Adipocyte (in vitro differentiated cells): ENCODE results near the gene GRIN1.

ENCODE experiments used
- DNase-seq: peaks from one replicate; pipeline ENCODE4 v3.0.0-alpha.2; 2015; ENCODE audit warnings: low read depth
- H3K27me3 ChIP-seq: replicated peaks from 2 replicates; pipeline ENCODE4 v1.7.0; 2013; ENCODE audit warnings: mild to moderate bottlenecking, low read length, moderate library complexity; ENCODE audit not compliant: control insufficient read depth, insufficient read depth
- H3K36me3 ChIP-seq: 2 replicates; pipeline ENCODE4 v1.7.0; 2013; ENCODE audit warnings: low read length, mild to moderate bottlenecking, moderate library complexity; ENCODE audit not compliant: control insufficient read depth, insufficient read depth, severe bottlenecking
- H3K4me1 ChIP-seq: 2 replicates; pipeline ENCODE4 v1.7.0; 2013; ENCODE audit warnings: mild to moderate bottlenecking, low read length, moderate library complexity; ENCODE audit not compliant: control insufficient read depth, insufficient read depth
- H3K4me3 ChIP-seq: 2 replicates; pipeline ENCODE4 v1.7.0; 2013; ENCODE audit warnings: mild to moderate bottlenecking, low read length, moderate library complexity
- H3K9ac ChIP-seq: 2 replicates; pipeline ENCODE4 v1.7.0; 2013; ENCODE audit warnings: mild to moderate bottlenecking, low read length, moderate library complexity
- H3K9me3 ChIP-seq: 2 replicates; pipeline ENCODE4 v1.7.0; 2013; ENCODE audit warnings: mild to moderate bottlenecking, low read length, moderate library complexity; ENCODE audit not compliant: control insufficient read depth

GRIN1 gene

GRCh38 chr9:137107312-137107921, 31.5 kb upstream of the GRIN1 start:
- DNase-seq = no peak
- Histone ChIP-seq H3K27me3 (no peaks in the 10 kb centered on the region), H3K4me1 (no peaks in the 10 kb centered on the region), H3K9ac (no peak overlapping the region), H3K36me3 (peaks cover 71% of the 10 kb centered on the region), H3K4me3 (no peak overlapping the region), H3K9me3 (no peaks in the 10 kb centered on the region)

- peaks cover 65% of the 10 kb centered on the region for H3K36me3 ChIP-seq
- DNase-seq = no peak
Measured at GRCh38 chr9:137107982-137108381, 31.0 kb upstream of the GRIN1 start.

DNA sequence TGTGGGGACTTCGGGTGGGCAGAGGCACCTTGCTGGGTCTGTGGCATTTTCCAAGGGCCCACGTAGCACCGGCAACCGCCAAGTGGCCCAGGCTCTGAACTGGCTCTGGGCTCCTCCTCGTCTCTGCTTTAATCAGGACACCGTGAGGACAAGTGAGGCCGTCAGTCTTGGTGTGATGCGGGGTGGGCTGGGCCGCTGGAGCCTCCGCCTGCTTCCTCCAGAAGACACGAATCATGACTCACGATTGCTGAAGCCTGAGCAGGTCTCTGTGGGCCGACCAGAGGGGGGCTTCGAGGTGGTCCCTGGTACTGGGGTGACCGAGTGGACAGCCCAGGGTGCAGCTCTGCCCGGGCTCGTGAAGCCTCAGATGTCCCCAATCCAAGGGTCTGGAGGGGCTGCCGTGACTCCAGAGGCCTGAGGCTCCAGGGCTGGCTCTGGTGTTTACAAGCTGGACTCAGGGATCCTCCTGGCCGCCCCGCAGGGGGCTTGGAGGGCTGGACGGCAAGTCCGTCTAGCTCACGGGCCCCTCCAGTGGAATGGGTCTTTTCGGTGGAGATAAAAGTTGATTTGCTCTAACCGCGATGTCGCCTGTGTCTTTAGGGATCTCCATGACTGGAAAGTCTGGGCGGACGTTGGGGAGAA, 30.2 kb upstream of the GRIN1 start:
- Histone ChIP-seq H3K4me3 (no peak overlapping the region), H3K9ac (no peak overlapping the region), H3K27me3 (no peaks in the 10 kb centered on the region), H3K4me1 (no peaks in the 10 kb centered on the region), H3K36me3 (peaks cover 58% of the 10 kb centered on the region), H3K9me3 (no peaks in the 10 kb centered on the region)
- DNase-seq = no peak

More at GRCh38 chr9:137107982-137108381, 31.0 kb upstream of the GRIN1 start:
- Histone ChIP-seq H3K9ac (no peak overlapping the region), H3K4me3 (no peak overlapping the region), H3K27me3 (no peaks in the 10 kb centered on the region), H3K9me3 (no peaks in the 10 kb centered on the region), H3K4me1 (no peaks in the 10 kb centered on the region)

GRCh38 chr9:137109250-137110146, 29.5 kb upstream of the GRIN1 start:
- DNase-seq = no peak
- Histone ChIP-seq H3K9ac (no peak overlapping the region), H3K9me3 (no peaks in the 10 kb centered on the region), H3K36me3 (peaks cover 50% of the 10 kb centered on the region), H3K4me3 (no peak overlapping the region), H3K27me3 (no peaks in the 10 kb centered on the region), H3K4me1 (no peaks in the 10 kb centered on the region)

GRCh38 chr9:137110147-137110910, 28.6 kb upstream of the GRIN1 start:
- no peaks in the 10 kb centered on the region for H3K27me3 ChIP-seq
- H3K4me1 ChIP-seq = no peaks in the 10 kb centered on the region

DNA sequence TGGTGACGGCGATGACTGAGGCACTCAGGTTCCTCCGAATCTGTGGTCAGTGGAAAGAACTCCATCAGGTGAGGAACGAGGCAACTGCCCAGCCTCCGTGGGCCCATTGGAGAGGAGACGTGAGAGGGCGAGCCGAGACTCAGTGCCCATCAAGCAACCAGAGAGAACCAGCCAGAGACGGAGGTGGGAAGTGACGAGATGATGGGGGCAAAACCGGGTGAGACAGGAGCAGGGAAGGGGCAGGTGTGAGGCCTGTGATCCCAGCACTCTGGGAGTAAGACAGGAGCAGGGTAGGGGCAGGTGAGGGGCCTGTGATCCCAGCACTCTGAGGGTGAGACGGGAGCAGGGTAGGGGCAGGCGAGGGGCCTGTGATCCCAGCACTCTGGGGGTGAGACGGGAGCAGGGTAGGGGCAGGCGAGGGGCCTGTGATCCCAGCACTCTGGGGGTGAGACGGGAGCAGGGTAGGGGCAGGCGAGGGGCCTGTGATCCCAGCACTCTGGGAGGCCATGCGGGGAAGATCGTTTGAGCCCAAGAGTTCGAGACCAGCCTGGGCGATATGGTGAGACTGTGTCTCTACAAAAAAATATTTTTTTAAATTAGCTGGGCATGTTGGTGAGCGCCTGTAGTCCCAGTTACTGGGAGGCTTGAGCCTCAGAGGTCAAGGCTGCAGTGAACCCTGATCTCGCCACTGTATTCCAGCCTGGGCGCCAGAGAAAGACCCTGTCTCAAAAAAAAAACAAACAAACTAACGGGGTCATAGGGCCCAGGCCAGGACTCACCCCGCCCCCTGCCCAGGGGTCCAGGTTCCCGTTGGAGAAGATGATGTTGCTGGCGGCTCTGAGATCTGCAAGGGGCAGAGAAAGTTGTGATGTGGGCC, 27.8 kb upstream of the GRIN1 start:
- Histone ChIP-seq H3K4me3 (no peak overlapping the region), H3K27me3 (no peaks in the 10 kb centered on the region), H3K4me1 (no peaks in the 10 kb centered on the region), H3K36me3 (peaks cover 38% of the 10 kb centered on the region), H3K9ac (no peak overlapping the region), H3K9me3 (no peaks in the 10 kb centered on the region)
- DNase-seq = no peak

More at GRCh38 chr9:137110147-137110910, 28.6 kb upstream of the GRIN1 start:
- Histone ChIP-seq H3K9ac (no peak overlapping the region), H3K36me3 (peaks cover 45% of the 10 kb centered on the region), H3K4me3 (no peak overlapping the region), H3K9me3 (no peaks in the 10 kb centered on the region)
- no peak for DNase-seq

DNA sequence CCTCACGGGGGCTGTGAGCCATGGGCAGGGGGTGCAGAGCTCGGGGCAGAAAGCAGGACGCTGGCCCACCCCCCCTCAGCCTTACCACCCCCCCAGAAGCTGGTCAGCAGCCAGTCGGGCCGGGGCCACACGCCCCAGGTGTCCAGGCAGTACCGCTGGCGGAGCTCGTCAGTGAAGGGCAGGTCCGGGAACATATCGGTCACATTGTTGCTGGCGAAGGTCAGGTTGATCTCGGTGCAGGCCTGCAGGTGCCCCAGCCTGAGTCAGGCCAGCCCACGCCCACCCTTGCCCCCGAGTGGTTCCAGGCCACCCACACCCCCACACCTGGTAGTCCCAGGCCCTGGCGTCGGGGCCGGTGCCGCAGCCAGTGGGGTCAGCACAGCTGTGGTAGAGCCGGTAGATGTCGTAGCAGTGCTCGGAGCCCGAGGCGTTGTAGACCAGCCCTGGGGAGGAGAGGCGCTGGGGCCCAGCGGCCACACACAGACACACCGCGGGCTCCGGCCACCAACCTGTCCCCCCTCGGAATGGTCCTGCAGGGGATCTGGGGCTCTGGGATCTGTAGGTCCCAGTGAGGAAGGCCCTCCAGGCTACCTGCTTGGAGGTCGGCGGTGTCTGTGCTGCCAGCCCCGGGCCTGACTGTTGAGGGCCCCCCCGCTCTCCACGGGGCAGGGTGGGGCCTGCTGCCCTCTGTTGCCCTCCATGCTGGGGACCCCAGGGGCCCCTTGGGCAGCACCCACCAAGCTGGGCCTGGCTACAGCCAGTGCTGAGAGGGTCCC, 27.0 kb upstream of the GRIN1 start:
- Histone ChIP-seq H3K9me3 (no peaks in the 10 kb centered on the region), H3K9ac (no peak overlapping the region), H3K36me3 (peaks cover 31% of the 10 kb centered on the region), H3K4me3 (no peak overlapping the region), H3K4me1 (peaks cover 4% of the 10 kb centered on the region), H3K27me3 (no peaks in the 10 kb centered on the region)
- no peak for DNase-seq

DNA sequence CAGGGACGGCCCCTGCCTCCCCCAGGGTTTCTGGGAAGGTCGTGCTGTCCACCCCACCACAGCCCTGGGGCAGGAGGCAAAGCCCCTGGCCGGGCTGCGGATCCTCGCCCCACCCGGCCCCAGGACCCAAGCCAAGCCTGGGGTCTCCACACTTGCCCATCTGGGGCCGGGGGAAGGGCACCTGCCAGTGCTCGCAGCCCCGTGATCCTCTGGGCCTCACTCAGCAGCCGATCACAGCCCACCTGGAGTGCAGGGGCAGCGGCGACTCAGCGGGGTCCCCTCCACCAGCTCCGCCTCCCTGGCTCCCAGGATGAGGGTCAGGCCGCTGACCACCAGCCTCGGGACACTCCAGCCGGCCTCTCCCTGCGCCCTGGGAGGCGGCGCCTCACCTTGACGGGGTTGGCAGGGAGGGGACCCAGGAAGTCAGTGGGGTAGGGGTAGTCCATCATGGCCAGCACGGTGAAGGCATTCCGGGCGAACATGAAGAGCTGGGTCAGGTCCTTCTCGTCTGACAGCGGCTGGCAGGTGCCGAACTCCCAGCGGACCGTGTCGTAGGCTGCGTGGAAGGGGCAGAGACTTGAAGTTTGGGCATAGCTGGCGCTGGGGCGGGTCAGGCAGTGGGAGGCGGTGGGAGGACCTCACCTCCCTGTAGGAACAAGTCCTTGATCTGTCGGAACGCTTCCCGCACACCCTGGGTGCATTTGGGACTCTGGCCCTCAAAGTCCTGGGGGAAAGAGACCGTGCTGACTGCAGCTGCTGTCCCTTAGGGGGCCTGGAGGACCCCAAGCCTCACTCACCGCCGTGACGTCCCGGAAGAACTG, 26.2 kb upstream of the GRIN1 start:
- H3K9ac ChIP-seq = no peak overlapping the region
- H3K4me3 ChIP-seq = no peak overlapping the region
- H3K9me3 ChIP-seq = no peaks in the 10 kb centered on the region
- no peak for DNase-seq
- H3K36me3 ChIP-seq = peaks cover 25% of the 10 kb centered on the region
- no peaks in the 10 kb centered on the region for H3K27me3 ChIP-seq
- H3K4me1 ChIP-seq = peaks cover 8% of the 10 kb centered on the region

DNA sequence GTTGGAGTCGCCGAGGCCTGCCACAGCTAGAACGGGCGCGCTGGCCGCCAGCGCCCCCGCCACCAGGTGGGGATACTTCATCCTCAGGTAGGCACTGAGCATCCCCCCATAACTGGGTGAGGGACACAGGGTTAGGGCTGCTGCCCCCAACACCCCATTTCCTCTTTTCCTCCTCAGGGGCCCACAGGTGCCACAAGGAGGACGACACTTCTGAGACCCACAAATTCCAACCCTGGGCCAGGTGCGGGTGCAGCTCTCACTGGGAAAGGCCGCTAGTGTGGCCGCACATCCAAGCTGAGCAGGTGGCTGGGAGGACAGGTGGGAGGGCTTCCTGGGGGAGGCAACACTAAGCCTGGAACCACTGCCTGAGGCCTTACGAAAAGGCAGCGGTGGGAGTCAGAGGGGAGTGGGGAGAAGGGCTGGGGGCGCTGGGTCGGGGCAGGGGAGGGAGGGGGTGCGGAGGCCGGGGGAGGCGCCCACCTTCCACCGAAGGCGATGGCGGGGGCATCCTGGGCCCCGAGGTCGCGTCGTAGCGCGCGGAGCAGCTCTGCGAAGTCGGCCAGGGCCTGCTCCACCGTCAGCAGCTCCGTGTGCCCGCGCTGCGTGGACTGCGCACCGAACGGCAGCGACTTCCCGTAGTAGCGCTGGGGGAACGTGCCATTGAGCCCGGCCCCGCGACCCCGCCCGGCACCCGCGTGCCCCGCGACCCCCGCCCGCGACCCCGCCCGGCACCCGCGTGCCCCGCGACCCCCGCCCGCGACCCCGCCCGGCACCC, 25.4 kb upstream of the GRIN1 start:
- peaks cover 18% of the 10 kb centered on the region for H3K36me3 ChIP-seq
- H3K4me3 ChIP-seq = no peak overlapping the region
- no peaks in the 10 kb centered on the region for H3K27me3 ChIP-seq
- peaks cover 8% of the 10 kb centered on the region for H3K4me1 ChIP-seq
- DNase-seq = no peak
- no peaks in the 10 kb centered on the region for H3K9me3 ChIP-seq
- no peak overlapping the region for H3K9ac ChIP-seq
